Activated CD4-positive, alpha-beta T cell treated with anti-CD3 and anti-CD28 coated beads, Interleukin-2, amount 10 ng/mL, durations not matched to agents 24 days and 14 days (primary cell): ENCODE data around the gene LARGE2. TPM values are rescaled to one million over a fixed set of nuclear protein-coding genes. Genes with fewer than 3 reads are reported as not detected.
A peak's percentile ranks its signal among the peaks of the same experiment; 100 is the strongest.

Experiments
- DNase-seq: peaks from one replicate; pipeline ENCODE4 v3.0.0; 2022
- H3K27ac Mint-ChIP-seq: one replicate; pipeline ENCODE4 v1.8.0; 2022; ENCODE audit warnings: mild to moderate bottlenecking, mixed read lengths
- H3K27me3 Mint-ChIP-seq: one replicate; pipeline ENCODE4 v1.8.0; 2022; ENCODE audit warnings: mixed read lengths
- H3K36me3 Mint-ChIP-seq: one replicate; pipeline ENCODE4 v1.8.0; 2022; ENCODE audit warnings: low read depth, mild to moderate bottlenecking, mixed read lengths
- H3K4me1 Mint-ChIP-seq: one replicate; pipeline ENCODE4 v1.8.0; 2021; ENCODE audit warnings: mixed read lengths
- H3K4me3 Mint-ChIP-seq: one replicate; pipeline ENCODE4 v1.8.0; 2022; ENCODE audit warnings: mild to moderate bottlenecking, moderate library complexity, mixed read lengths
- H3K9me3 Mint-ChIP-seq: one replicate; pipeline ENCODE4 v1.8.0; 2021; ENCODE audit warnings: mixed read lengths
- intact Hi-C: fragments of 100-400 bp; cut with micrococcal nuclease; formaldehyde crosslinking; loops from one replicate; pipeline ENCODE4 v1.15.1; 2023
- total RNA-seq: library from RNA; stranded (reverse); gene quantifications from 2 replicates; pipeline ENCODE4 v1.2.3, GENCODE V29; 2022

The LARGE2 gene
- total RNA-seq, result not detected in 2 replicates

DNA sequence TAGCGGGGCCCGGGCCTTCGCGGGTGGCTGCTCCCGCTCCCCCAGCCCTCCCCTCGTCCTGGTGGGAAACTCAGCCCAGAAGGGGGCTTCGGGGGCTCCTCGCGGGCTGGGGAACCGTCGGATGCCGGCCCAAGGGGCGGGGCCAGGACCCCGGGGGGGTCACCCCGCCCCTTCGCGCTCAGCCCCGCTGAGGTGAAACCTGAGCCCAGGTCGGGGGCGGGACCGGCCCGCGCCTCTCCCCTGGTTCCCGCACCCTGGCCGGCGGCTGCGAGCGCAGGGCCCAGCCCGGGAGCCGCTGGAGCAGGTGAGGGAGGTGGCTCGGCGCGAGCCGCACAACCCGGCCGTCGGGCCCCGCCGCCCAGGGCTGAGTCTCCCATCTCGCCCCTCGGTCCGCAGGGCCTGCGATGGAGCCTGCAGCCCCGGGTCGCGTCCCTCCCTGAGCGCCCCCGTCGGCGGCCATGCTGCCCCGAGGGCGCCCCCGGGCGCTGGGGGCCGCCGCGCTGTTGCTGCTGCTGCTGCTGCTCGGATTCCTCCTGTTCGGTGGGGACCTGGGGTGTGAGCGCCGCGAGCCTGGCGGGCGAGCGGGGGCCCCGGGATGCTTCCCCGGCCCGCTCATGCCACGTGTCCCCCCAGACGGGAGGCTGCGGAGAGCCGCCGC, at the start of gene LARGE2:
Gene LARGE2 (plus strand): TSS at position 232 of the 658 bp plus-strand sequence. CDS start 227 bp downstream, at position 459.
- Mint-ChIP-seq H3K27me3 (peaks cover 27% of the 10 kb centered on the region), H3K9me3 (no peaks in the 10 kb centered on the region), H3K4me1 (peaks cover 15% of the 10 kb centered on the region), H3K27ac (no peak within 1 kb of the TSS), H3K36me3 (no peaks in the 10 kb centered on the region), H3K4me3 (peak within 1 kb of the TSS; percentile 74)
- intact Hi-C loops, result no loop called here
- peak; percentile 70 for DNase-seq

DNA sequence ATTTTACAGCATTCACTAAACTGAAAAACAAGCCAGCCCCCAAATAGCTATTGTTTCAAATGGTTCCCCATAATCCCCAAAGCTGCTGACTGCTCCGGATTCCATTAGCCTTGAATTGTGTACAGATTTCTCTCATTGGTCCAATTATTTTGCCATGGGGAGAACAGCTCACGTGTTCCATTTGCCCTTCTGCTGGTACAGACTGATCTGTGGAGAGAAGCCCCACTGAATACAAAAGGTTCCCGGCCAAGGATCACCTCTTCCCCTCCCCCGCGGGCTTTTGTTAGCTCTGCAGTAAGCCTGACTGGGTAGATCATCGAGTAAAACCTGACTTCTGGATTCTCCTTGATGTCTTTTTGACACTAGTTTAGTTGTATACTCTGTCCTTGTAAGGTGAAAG, 46.1 kb upstream of the LARGE2 start:
- H3K27ac Mint-ChIP-seq, result no peak overlapping the region
- H3K4me1 Mint-ChIP-seq, result no peaks in the 10 kb centered on the region
- intact Hi-C loops, result no loop called here
- H3K27me3 Mint-ChIP-seq, result no peaks in the 10 kb centered on the region
- H3K36me3 Mint-ChIP-seq, result peaks cover 28% of the 10 kb centered on the region
- H3K9me3 Mint-ChIP-seq, result no peaks in the 10 kb centered on the region
- no peak for DNase-seq
- no peak overlapping the region for H3K4me3 Mint-ChIP-seq

DNA sequence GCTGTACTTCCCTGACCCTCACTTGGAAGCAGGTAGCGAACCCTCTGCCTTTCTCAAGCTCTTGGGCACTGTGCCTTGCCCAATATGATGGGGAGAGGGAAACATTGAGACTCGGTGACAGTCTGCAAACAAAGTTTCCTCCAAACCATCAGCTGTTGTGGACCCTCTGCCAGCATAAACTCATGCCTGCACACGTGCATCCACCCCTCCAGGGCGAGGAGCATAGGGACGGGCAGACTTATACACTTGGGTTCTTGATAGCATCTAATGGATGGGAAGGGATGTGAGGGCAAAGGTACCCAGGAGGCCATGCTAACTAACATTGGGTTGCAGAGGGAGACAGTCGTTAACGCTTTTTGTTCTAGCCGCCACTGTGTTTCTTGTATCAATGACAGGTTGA, 45.2 kb upstream of the LARGE2 start:
- intact Hi-C loops, result no loop called here
- H3K27me3 Mint-ChIP-seq, result no peaks in the 10 kb centered on the region
- H3K27ac Mint-ChIP-seq, result no peak overlapping the region
- peaks cover 26% of the 10 kb centered on the region for H3K36me3 Mint-ChIP-seq
- DNase-seq, result no peak
- no peaks in the 10 kb centered on the region for H3K4me1 Mint-ChIP-seq
- H3K4me3 Mint-ChIP-seq, result no peak overlapping the region
- H3K9me3 Mint-ChIP-seq, result no peaks in the 10 kb centered on the region

DNA sequence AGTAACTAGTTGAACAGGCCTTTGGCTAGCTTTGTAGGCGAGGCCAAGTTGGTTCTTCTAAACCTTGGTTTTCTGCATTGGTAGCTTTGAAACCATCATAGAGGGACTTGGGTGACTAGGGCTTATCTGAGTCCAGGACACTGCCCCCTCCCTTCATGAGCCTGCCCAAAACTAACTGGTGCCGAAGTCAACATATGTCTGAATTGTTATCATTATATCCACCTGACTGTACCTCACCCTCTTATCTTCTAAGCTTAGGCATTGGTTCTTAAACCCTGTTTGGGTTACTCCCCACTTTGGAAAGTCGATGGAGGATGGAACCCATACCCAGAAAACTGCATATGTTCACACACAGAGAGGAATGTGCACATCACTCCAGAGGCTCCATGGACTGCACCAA, 44.6 kb upstream of the LARGE2 start:
- Mint-ChIP-seq H3K4me1 (no peaks in the 10 kb centered on the region), H3K27me3 (no peaks in the 10 kb centered on the region), H3K27ac (no peak overlapping the region), H3K36me3 (peaks cover 25% of the 10 kb centered on the region), H3K4me3 (no peak overlapping the region), H3K9me3 (no peaks in the 10 kb centered on the region)
- intact Hi-C loops, result no loop called here
- DNase-seq, result no peak

DNA sequence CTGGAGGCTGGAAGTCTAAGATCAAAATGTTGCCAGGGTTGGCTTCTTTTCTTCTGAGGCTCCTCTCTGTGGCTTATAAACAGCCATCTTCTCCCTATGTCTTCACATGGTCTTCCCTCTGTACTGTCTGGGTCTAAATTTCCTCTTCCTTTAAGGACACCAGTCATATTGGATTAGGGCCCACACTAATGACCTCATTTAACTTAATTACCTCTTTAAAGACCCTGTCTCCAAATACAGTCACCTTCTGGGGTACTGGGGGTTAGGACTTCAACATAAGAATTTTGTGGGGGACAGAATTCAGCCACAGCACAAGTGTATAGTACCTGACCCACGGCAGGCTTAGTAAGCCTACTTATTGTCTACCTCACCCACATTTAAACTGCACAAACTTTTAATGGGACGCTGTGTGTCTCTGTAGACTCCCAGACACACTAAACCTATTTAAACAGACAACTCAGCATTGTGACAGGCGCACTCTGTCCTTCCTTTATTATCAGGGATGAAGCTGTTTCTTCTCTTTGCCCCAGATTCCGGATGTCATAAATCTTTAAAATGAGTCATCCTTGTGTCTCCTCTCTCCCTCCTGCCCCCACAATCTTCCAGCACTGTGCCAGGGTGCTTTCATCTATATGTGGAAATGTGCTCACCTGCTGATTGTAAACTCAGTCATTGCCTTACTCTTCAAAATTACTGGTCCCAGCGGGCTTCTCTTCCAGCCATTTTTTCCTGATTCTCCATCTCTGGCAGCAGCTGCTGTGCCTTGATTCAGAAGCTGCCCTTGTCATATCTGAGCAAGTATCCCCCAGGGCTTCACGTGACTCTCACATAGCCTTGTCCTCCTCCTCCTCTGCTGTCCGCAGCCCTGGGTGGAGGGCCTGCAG, 42.4 kb upstream of the LARGE2 start:
- no peak for DNase-seq
- H3K36me3 Mint-ChIP-seq, result peaks cover 20% of the 10 kb centered on the region
- H3K9me3 Mint-ChIP-seq, result no peaks in the 10 kb centered on the region
- peaks cover 3% of the 10 kb centered on the region for H3K27me3 Mint-ChIP-seq
- peaks cover 3% of the 10 kb centered on the region for H3K4me1 Mint-ChIP-seq
- intact Hi-C loops, result no loop called here
- no peak overlapping the region for H3K4me3 Mint-ChIP-seq
- H3K27ac Mint-ChIP-seq, result no peak overlapping the region

DNA sequence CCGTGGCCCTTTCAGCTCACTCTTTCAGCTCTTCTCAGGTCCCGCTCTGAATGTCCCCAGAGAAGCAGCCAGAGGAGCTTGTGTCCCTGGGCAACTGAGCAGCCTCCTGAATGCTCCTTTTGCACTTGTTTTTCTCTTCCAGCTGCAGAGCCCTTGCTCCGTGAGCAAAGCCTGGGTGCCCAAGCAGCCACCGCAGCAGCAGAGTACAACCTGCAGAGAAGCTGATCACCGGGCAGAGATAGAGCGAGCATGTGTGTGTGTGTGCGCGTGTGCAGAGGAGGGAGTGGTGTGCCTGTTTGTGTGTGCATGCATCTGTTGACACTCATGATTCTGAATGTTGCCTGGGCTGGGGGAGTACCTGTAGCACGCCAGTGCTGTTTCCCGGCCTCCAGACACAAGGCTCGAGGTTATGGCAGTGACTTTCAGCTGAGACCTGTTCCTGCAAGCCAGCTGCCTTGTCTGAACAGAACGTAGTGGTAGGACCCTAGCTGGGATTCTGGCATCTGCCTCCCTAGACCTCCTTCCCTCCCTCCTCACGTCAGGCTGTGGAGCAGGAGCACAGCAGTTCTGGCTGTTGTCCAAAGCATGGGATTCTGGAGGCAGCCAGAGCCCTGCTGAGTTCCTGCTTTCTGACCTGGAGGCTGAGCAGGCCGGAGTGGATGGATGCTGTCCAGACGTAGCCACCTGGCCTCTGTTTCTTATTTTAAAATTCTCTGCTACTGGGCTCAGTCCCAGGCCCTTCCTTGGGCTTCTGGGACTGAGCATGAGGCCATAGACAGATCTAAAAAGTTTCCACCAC, 41.5 kb upstream of the LARGE2 start:
- Mint-ChIP-seq H3K27ac (no peak overlapping the region), H3K4me1 (peaks cover 6% of the 10 kb centered on the region), H3K36me3 (peaks cover 17% of the 10 kb centered on the region), H3K27me3 (peaks cover 4% of the 10 kb centered on the region), H3K4me3 (no peak overlapping the region), H3K9me3 (no peaks in the 10 kb centered on the region)
- intact Hi-C loops, result no loop called here
- no peak for DNase-seq

DNA sequence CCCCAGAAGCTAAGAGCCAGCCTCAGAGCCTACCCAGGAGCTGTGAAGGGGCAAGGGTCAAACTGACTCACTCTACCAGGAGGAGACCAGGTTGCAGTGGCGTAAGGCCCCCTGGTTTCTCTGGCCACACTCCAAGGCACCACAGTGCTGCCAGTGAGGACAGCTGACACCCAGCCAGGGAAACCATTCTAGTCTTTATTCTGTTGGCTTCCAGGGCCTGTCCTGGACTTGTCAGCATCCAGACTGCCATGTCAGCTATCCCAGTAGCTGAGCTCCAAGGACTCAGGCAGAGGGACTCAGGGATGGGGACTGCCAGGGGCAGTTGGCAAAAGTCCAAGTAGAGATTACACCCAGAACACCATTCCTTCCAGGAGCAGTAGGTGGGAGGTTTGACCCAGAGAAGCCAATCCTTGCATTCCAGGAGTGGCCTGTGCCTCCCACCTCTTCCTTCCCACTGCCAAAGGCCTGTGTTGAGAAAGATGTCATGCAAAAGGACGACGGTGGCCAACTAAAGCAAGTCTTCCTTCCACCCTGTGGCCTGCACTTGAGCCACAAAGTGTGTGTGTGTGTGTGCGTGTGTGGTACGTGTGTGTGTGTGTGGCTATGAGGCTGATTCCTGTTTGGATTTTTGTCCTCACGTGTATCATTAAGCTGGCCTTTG, 40.6 kb upstream of the LARGE2 start:
- Mint-ChIP-seq H3K27ac (no peak overlapping the region), H3K36me3 (peaks cover 13% of the 10 kb centered on the region), H3K9me3 (no peaks in the 10 kb centered on the region), H3K4me3 (no peak overlapping the region), H3K27me3 (peaks cover 4% of the 10 kb centered on the region), H3K4me1 (peaks cover 6% of the 10 kb centered on the region)
- intact Hi-C loops, result no loop called here
- DNase-seq, result no peak

DNA sequence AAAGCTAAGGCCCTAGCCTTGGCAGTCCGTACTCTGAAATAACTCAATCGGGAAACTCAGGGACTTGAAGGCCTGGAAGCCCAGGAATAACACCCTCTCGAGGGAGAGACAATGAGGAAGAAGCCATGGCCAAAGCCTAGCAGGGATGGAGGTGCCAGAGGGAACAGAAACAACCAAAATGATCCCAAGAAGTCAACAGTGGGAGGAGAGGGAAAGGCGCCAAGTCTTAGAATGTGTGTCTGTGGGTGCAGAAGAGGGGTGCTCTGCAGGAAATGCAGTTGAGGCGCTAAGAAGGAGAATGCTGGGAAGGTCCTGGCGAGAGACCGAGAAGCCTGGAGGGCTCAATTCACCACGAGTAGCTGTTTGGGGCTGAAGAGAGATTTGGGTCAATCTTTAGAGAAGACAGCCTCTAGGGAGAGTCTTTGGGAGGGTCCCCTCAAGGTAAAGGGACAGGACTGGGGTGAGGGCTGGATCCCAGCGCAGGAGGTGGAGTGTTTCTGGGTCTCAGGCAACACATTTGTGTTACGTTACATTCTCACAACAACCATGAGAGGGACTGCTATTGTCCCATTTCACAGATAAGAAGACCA, 37.8 kb upstream of the LARGE2 start:
- intact Hi-C loops, result loop anchor here (1.0 to 5.0 kb wide), 2 partner anchors 34 to 37 kb away; partner anchors contain the start of gene CRY2
- H3K4me3 Mint-ChIP-seq, result peak overlapping the region; percentile 79
- no peak for DNase-seq
- H3K27ac Mint-ChIP-seq, result no peak overlapping the region
- peaks cover 6% of the 10 kb centered on the region for H3K4me1 Mint-ChIP-seq
- H3K9me3 Mint-ChIP-seq, result no peaks in the 10 kb centered on the region
- peaks cover 1% of the 10 kb centered on the region for H3K36me3 Mint-ChIP-seq
- H3K27me3 Mint-ChIP-seq, result peaks cover 10% of the 10 kb centered on the region

DNA sequence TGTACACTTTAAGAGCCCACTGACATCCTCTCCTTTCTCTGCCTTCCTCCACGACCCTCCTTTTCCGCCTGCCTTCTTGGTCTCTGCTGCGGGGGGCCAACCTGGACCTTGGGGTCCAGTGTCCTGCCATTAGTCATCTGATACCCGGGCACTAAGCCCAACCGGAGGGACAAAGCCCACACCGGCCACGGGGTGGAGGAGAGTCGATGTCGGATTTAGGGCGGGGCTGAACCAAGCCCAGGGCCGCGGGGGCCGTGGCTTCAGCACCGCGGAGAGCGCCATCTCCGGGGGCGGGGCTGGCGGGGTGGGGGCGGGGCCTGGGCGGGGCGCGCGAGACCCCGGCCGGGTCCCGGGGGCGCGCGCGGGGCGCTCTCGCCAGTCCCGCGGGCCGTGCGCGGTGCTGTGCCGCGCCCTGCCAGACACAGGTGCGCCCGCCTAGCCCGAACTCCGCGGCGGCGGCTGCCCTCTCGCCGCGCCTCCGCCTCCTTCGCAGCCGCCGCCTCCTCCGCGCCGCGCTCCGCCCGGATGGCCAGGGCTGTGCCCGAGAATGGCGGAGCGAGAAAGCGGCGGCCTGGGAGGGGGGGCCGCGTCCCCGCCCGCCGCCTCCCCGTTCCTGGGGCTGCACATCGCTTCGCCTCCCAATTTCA, 37.1 kb upstream of the LARGE2 start, which contains the start of gene MAPK8IP1:
Gene MAPK8IP1 (plus strand): TSS at position 378 of the 647 bp plus-strand sequence. CDS start 170 bp downstream, at position 548.
- peaks cover 1% of the 10 kb centered on the region for H3K36me3 Mint-ChIP-seq
- DNase-seq, result peak; percentile 88
- no peaks in the 10 kb centered on the region for H3K9me3 Mint-ChIP-seq
- intact Hi-C loops, result loop anchor here (1.0 to 5.0 kb wide), 2 partner anchors 33 to 38 kb away; partner anchors contain the start of gene CRY2
- peaks cover 6% of the 10 kb centered on the region for H3K4me1 Mint-ChIP-seq
- no peak within 1 kb of the TSS for H3K27ac Mint-ChIP-seq
- H3K4me3 Mint-ChIP-seq, result peak within 1 kb of the TSS; percentile 79
- H3K27me3 Mint-ChIP-seq, result peaks cover 10% of the 10 kb centered on the region

DNA sequence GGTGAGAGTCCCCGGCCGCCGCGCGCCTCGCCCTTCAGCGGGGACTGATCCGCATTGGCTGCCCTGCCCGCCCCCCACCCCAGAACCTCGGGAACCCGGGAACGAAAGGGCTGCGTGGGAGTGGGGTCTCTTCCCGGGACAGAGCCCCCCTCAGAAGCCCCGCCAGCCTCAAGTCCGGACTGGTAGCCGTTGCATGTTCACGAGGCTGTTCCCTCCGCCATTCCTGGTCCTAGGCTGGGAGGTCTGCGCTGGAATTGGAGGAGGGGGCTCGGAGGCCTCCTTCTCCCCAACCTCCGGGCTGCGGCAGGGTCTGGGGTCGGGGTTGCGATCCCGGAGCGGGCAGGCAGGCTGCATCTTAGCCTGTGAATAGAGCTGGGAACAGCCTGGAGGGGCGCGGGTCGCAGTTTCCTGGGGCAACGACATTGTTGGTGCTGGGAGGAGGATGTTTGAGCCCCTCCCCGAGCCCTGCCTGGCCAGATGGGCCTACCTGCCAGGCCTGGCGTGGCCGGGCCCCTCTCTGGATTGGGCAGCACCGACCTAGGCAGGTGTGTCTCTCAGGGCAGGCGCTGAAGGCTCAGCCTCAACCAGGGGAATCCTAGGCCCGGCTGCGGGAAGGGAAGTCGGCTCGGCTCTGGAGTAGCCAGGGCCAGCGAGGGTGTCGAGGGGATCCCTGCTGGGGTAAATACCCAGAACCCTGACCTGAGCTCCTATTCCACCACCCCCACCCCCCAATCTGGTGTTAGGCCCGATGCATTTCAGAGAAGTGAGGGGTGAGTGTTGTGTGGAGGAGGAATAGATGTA, 36.3 kb upstream of the LARGE2 start:
- H3K4me3 Mint-ChIP-seq, result peak overlapping the region; percentile 28

DNA sequence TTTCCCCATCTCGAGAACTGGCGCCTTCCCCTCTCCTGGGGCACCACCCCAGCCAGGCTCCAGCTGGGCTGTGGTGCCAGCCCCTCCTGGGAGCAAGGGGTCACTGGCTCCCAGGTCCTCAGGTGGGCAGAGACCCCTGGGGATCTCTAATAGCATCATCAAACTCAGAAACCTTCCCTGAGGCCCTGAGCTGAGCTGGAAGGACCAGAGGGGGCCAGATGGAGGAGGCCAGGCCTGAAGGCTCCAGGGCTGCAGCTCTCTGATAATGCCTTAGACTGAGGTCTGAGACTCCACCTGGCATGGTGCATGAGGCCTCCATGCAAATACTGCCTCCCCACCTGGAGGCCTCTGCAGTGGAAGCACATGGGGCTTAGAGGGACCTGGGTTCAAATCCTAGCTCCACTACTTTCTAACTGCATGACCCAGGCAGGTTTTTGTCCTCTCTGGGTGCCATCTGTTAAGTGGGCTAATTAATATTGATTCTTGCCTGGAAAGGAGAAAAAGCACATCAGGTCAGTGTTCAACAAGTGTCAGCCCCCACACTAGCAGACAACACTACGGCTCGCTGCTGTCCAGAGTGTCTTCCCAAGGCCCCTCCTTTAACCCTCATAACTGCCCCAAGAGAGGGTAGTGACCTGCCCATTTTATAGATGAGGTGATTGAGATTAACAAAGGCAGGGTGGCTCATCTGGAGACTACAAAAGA, 35.5 kb upstream of the LARGE2 start:
- peaks cover 6% of the 10 kb centered on the region for H3K4me1 Mint-ChIP-seq
- peak overlapping the region; percentile 28 for H3K4me3 Mint-ChIP-seq
- intact Hi-C loops, result loop anchor here (5.0 kb wide), 1 partner anchor 40 kb away; the partner anchor contains the start of gene CRY2

More for the DNA sequence above, 36.3 kb upstream of the LARGE2 start:
- Mint-ChIP-seq H3K27me3 (peaks cover 10% of the 10 kb centered on the region), H3K36me3 (no peaks in the 10 kb centered on the region), H3K9me3 (no peaks in the 10 kb centered on the region), H3K4me1 (peaks cover 6% of the 10 kb centered on the region), H3K27ac (no peak overlapping the region)
- intact Hi-C loops, result loop anchor here (1.0 to 5.0 kb wide), 2 partner anchors 32 to 39 kb away; partner anchors contain the start of gene CRY2
- no peak for DNase-seq

More for the DNA sequence above, 35.5 kb upstream of the LARGE2 start:
- H3K36me3 Mint-ChIP-seq, result no peaks in the 10 kb centered on the region
- no peaks in the 10 kb centered on the region for H3K9me3 Mint-ChIP-seq
- DNase-seq, result no peak
- H3K27me3 Mint-ChIP-seq, result peaks cover 10% of the 10 kb centered on the region
- H3K27ac Mint-ChIP-seq, result no peak overlapping the region
